ENCODE measurements around the gene FGFR3. TPM values are rescaled to one million over a fixed set of nuclear protein-coding genes. Genes with fewer than 3 reads are reported as not detected.

The FGFR3 gene
- total and polyA plus RNA-seq, 9 of the 15 experiments (the other 6 are each of a cell fraction or from before 2014, with no cell fraction given) = 1.2 to 60.4 (median 12.7) TPM

GRCh38 chr4:1815096-1815996, 22.3 kb downstream of the FGFR3 start (continued):
- TF ChIP-seq PRDM10 (IDR thresholded peaks at IDR 0.05; ENCODE audit: partially characterized antibody) (no peak), NRF1 (conservative IDR thresholded peaks at IDR 0.05 in 1 of 2, IDR thresholded peaks at IDR 0.05 in 1 of 2) (no peak), KDM5B (IDR thresholded peaks at IDR 0.05; ENCODE audit: insufficient replicate concordance, low read depth, low read length) (no peak), ATF7 (IDR thresholded peaks at IDR 0.05) (no peak), NCOR1 (IDR thresholded peaks at IDR 0.05) (no peak), KDM2B (CRISPR knock-in tag; IDR thresholded peaks at IDR 0.05) (no peak), CAMTA2 (CRISPR knock-in tag; conservative IDR thresholded peaks at IDR 0.05) (no peak), MED1 (CRISPR knock-in tag; IDR thresholded peaks at IDR 0.05; ENCODE audit: borderline replicate concordance) (no peak), ZNF41 (CRISPR knock-in tag; conservative IDR thresholded peaks at IDR 0.05) (no peak), KLF6 (CRISPR knock-in tag; IDR thresholded peaks at IDR 0.05; ENCODE audit: borderline replicate concordance) (no peak), E2F5 (CRISPR knock-in tag; IDR thresholded peaks at IDR 0.05) (no peak), AFF4 (CRISPR knock-in tag; IDR thresholded peaks at IDR 0.05) (no peak), ZNF232 (CRISPR knock-in tag; IDR thresholded peaks at IDR 0.05) (no peak), ZBTB33 (CRISPR knock-in tag; IDR thresholded peaks at IDR 0.05) (peak; percentile 91), POLR2G (IDR thresholded peaks at IDR 0.05; ENCODE audit: low read depth, low read length) (peak; percentile 39; the same call in 1 of the 2 replicates), RB1 (IDR thresholded peaks at IDR 0.05; ENCODE audit: low read depth) (no peak)
